HFF-Myc (cell line): Measurements from ENCODE around the gene GYPC.

Experiments
- DNase-seq: peaks from one replicate; pipeline ENCODE4 v3.0.0-alpha.2; 2011; ENCODE audit warnings: low read depth; ENCODE audit errors: extremely low read depth
- H3K4me3 ChIP-seq: replicated peaks from 2 replicates; pipeline ENCODE4 v1.5.1; 2011; ENCODE audit warnings: low read depth, mild to moderate bottlenecking, control low read depth, low read length
- TF ChIP-seq, protein P1 (sequence below): IDR thresholded peaks from 2 replicates; pipeline ENCODE4 v1.5.1; 2012; ENCODE audit warnings: mild to moderate bottlenecking, low read depth, low read length, control low read depth; ENCODE audit errors: missing control alignments

The GYPC gene

DNA sequence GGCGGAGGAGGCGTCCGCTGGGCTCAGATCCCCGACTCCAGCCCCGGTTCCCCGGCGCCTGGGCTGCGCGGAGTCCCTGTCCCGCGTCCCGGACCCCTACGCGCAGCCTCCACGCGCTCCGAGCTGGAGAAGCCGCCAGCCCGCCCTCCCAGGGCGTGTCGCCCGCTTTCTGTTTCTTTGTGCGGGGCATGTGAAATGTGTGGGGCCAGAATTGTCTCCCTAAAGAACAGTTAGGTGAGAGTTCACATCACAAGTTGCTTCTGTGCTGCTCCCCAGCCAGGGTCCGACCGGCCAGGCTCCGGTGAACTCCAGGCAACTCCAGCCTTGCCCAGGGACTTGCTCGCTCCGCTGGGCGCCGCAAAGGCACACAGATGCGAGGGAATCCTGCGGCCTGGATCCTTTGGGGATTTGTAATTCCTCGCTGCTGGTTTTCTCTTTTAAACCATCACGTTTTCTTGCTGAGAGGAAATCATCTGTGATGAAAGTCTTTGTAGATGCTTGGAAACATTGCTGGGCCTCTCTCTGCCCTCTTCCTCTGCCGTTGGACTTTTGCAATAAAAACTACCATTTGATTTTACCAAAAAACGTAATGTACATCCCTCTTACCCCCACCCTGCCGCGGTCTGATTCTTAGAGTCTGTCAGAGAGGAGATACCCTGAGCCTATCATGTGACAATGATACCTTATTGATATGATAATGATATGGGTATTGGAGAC lies 631 bp downstream of the GYPC start:
- DNase-seq: no peak
- TF ChIP-seq, protein P1, sequence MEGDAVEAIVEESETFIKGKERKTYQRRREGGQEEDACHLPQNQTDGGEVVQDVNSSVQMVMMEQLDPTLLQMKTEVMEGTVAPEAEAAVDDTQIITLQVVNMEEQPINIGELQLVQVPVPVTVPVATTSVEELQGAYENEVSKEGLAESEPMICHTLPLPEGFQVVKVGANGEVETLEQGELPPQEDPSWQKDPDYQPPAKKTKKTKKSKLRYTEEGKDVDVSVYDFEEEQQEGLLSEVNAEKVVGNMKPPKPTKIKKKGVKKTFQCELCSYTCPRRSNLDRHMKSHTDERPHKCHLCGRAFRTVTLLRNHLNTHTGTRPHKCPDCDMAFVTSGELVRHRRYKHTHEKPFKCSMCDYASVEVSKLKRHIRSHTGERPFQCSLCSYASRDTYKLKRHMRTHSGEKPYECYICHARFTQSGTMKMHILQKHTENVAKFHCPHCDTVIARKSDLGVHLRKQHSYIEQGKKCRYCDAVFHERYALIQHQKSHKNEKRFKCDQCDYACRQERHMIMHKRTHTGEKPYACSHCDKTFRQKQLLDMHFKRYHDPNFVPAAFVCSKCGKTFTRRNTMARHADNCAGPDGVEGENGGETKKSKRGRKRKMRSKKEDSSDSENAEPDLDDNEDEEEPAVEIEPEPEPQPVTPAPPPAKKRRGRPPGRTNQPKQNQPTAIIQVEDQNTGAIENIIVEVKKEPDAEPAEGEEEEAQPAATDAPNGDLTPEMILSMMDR: no peak
- peak overlapping the region; percentile 69 for H3K4me3 ChIP-seq

DNA sequence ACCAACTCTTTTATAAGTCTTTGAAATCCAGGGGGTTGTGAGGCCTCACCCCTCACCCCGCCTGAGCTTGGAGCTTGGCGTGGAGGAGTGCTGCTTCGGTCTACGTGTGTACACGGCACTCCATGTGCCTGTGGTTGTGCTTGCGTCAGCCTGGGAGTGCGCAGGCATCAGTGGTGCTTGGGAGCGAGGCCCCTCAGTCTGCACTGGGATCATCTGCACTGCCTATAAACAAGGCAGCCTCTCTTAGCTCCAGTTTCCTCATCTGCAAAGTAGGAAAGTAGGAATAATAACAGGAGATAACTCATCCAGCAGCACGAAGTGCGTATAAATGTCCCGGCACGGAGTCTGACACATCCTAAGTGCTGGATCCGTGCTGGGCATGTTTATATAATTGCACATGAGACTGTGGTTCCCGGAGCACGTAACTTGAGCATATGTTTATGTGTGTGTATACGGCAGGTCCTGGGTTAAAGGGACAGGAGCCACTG lies 1.2 kb downstream of the GYPC start:
- H3K4me3 ChIP-seq: peak overlapping the region; percentile 69
- TF ChIP-seq, protein P1: no peak
- DNase-seq: peak; percentile 95

- TF ChIP-seq, protein P1: no peak
- DNase-seq: peak; percentile 97
- H3K4me3 ChIP-seq: peak overlapping the region; percentile 69
These were observed 1.8 kb downstream of the GYPC start for GRCh38 chr2:126657636-126658318.

DNA sequence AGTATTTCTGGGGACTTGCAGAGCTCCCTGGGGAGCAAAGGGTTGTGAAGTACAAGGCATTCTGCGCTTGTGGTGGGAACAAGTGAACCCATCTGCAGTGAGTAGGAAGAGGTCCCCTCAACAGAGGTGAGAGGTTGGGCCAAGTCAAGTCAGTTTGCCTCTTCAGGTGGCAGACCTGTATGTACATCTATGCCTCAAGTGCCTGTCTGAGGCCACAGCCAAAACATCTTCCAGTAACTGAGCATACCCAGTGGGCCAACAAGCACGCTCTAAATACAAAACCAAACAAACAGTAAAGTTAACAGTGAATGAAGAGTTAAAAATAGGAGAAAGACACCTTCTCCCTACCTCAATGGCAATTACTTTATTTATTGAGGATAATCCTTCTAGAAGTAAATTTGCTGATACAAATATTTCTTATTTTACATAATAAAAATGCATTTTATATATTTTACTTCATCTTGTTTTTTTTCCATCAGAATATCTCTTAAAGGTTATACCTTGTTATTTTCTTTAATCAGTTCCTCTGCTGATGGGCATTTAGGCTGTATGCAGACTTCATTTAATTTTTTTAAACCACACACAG lies 2.5 kb downstream of the GYPC start:
- DNase-seq: no peak
- TF ChIP-seq, protein P1: no peak
- H3K4me3 ChIP-seq: peak overlapping the region; percentile 69

DNA sequence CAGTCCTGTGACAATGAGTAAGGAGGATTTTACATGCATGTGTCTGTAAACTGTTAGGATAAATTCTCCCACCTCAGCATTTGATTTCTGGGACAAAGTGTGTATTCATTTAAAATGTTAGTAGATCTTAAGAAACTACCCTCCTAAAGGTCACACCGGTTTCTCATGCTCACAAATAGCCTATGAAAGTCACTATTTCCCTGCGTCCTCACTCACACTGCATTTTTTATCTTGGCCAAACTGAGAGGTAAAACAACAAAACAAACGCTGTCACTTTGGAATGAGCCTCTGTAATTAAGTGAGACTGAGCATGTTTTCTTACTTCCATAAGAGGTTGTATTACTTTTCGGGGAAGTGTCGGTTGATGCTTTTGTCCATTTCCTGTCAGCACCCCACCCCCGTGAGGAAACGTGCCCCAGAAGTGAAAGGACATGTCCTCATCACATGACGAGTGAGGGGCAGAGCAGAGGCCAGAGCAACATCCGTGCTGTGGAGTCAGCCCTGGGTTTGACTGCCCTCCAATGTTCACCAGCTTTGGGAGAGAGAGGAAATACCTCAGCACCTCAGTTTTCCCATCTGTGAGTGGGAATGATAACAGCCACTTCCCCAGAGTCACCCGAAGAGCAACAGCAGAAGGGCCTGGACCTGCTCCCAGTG lies 3.1 kb downstream of the GYPC start:
- TF ChIP-seq, protein P1: no peak
- DNase-seq: peak; percentile 49
- 0 out of 2 replicates have a peak overlapping the region, but pooled peaks have one; percentile 0 for H3K4me3 ChIP-seq

DNA sequence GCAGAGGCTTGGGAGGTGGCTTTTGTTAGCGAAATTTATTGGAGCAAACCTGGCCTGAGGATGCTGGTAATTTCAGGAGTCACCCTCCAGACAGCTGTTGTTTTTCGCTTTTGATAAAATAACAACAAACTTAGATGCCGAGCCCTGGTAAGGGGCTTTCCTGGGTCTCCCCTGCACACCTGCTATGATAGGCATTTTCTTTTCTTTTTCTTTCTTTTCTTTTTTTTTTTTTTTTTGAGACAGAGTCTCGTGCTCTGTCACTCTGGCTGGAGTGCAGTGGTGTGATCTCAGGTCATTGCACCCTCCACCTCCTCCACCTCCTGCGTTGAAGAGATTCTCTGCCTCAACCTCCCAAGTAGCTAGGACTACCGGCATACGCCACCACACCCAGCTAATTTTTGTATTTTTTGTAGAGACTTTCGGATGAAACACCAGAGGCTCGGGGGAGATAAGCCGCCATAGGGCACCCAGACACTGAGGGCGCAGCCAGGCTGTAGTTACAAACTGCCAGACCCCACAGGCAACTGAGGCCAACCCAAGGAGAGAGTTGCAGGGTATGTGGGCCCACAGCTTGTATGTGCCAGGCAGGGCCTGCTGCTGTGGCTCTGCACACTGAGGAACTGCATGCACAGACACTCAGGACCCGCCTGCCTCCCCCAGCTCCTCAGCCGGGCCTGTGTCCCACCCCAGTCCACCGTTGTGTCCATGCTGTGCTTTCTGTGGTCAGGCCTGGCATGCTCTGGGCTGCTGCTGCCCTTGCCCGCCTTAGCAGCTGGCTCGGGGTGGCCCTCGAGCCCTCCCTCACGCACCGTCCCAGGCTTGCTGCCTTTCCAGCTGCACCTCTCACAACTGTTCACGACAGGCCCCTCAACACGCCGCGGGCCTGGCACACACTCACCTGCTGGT lies 3.9 kb downstream of the GYPC start:
- no peak overlapping the region for H3K4me3 ChIP-seq
- no peak for DNase-seq
- TF ChIP-seq, protein P1: no peak
